GM21717 (cell line): Measurements from ENCODE around the gene OPA1.

ENCODE experiments used
- ATAC-seq: cut with Tn5 transposase; IDR thresholded peaks from one replicate; pipeline ENCODE4 v1.9.1; 2021; ENCODE audit warnings: mild to moderate bottlenecking, moderate library complexity; ENCODE audit not compliant: unreplicated experiment

OPA1 gene

GRCh38 chr3:193734737-193735366 is 141.8 kb downstream of the OPA1 start:
- no peak for ATAC-seq

- ATAC-seq, result no peak
Observed at GRCh38 chr3:193735850-193736249, 142.8 kb downstream of the OPA1 start.

GRCh38 chr3:193736616-193737015 is 143.6 kb downstream of the OPA1 start:
- ATAC-seq, result no peak

- no peak for ATAC-seq
Observed at GRCh38 chr3:193737191-193737751, 144.3 kb downstream of the OPA1 start.

GRCh38 chr3:193742628-193743027 is 149.6 kb downstream of the OPA1 start:
- peak; percentile 57 for ATAC-seq

- peak; percentile 82 for ATAC-seq
Observed at GRCh38 chr3:193743702-193744047, 150.7 kb downstream of the OPA1 start.

- peak; percentile 4 for ATAC-seq
Observed at GRCh38 chr3:193744048-193744821, 151.2 kb downstream of the OPA1 start.

GRCh38 chr3:193744822-193745684 is 152.0 kb downstream of the OPA1 start:
- ATAC-seq, result no peak

GRCh38 chr3:193746832-193747231 is 153.8 kb downstream of the OPA1 start:
- no peak for ATAC-seq
